Measurements from ENCODE around the gene GDPD2.

Gene GDPD2

GRCh38 chrX:70476934-70477733, 54.0 kb downstream of the GDPD2 start:
- no peak for DNase-seq

- no peak for DNase-seq
Observed at GRCh38 chrX:70477734-70478075, 54.6 kb downstream of the GDPD2 start.

- DNase-seq: no peak
Observed at GRCh38 chrX:70478526-70479245, 55.6 kb downstream of the GDPD2 start.

- no peak for DNase-seq
Observed at GRCh38 chrX:70479247-70479921, 56.3 kb downstream of the GDPD2 start.

GRCh38 chrX:70479922-70480659, 57.0 kb downstream of the GDPD2 start:
- DNase-seq: no peak

- DNase-seq: no peak
Observed at GRCh38 chrX:70480660-70481018, 57.5 kb downstream of the GDPD2 start.

GRCh38 chrX:70481471-70482270, 58.6 kb downstream of the GDPD2 start:
- DNase-seq: no peak

GRCh38 chrX:70482300-70482699, 59.2 kb downstream of the GDPD2 start:
- DNase-seq: no peak

All from CD4-positive, alpha-beta T cell treated with Interleukin-17A for 1 hour (primary cell).